HL-60/S4 treated with retinoic acid at 250 ng/mL for 4 days and 3 days (cell line): Measurements from ENCODE around the gene GALNT18.

ENCODE experiments used
- in situ Hi-C: fragments of 300-500 bp; cut with MboI; formaldehyde crosslinking; loops from 2 replicates; pipeline ENCODE4 v1.7.0; 2022; ENCODE audit warnings: low sequenced_read_pairs

The GALNT18 gene

DNA sequence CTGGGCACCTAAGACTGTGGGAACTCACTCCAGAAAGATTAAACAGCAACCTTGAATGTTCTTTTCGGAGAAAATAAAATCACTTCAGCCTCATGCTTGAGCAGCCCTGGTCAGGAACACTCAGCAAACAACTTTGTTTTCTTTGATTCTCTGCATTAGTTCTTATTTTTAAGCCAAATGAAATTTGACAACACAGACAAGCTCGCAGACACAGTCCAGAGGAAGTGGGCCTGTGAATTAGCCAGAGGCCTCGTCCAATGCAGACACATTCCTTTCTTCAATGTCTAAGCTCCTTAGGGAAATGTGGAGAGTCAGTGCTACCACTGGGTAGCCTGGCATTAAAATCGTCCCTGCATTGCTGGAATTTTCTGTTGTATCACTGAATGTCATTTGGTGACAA lies 205.9 kb downstream of the GALNT18 start:
- in situ Hi-C loops: no loop called here

DNA sequence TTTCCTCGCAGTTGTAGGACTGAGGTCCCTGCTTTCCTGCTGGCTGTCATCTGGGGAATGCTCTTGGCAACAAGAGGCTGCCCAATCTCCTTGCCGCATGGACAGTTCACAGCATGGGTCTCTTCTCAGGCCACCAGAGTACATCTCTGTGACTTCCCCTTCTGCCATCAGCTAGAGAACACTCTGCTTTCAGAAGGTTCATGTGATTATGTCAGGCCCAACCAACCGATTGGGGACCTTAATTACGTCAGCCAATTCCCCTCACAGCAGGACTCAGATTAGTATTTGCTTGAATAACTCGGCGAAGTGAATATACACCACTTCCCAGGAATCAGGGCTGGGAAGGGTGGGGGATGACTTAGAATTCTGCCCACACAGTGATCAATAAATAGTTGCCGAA lies 206.8 kb downstream of the GALNT18 start:
- in situ Hi-C loops: no loop called here

DNA sequence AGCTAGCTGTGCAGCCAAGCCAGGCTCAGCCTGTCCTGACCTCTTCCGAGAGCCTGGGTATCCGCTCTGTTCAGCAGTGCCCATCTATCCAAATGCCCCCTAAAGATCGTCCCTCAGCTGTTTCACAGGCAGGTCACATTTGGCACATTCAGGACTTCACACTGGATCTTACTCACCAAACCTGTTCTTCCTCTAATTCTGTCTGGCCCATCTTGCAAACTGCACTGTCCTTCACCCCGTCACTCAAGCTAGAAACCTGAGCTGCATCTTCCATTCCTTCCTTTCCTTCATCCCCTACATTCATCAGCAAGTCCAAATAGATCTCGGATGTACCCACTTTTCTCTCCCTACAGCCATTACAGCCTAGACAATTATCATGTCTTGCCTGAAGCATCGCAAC lies 208.0 kb downstream of the GALNT18 start:
- in situ Hi-C loops: no loop called here

GRCh38 chr11:11411401-11411985 lies 210.3 kb downstream of the GALNT18 start:
- in situ Hi-C loops: no loop called here

- in situ Hi-C loops: no loop called here
Observed at GRCh38 chr11:11409901-11410300, 211.9 kb downstream of the GALNT18 start.

- in situ Hi-C loops: no loop called here
Observed at GRCh38 chr11:11409224-11409623, 212.6 kb downstream of the GALNT18 start.

- in situ Hi-C loops: no loop called here
Observed at GRCh38 chr11:11408436-11409221, 213.2 kb downstream of the GALNT18 start.

DNA sequence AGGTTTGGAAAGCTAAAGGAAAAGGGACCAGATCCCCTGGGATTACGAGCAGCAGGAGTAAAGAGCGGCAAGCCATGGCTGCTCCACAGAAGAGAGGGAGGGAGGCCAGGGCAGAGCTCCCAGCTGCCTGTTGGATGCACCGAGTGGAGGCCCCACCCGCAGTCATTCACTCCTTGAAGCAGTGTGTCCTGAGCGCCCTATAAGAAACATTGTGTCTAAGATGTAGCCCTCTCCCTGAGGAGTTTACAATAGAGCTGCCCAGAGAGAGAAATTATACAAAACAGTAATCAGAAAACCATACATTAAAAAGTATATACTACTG lies 214.1 kb downstream of the GALNT18 start:
- in situ Hi-C loops: no loop called here

DNA sequence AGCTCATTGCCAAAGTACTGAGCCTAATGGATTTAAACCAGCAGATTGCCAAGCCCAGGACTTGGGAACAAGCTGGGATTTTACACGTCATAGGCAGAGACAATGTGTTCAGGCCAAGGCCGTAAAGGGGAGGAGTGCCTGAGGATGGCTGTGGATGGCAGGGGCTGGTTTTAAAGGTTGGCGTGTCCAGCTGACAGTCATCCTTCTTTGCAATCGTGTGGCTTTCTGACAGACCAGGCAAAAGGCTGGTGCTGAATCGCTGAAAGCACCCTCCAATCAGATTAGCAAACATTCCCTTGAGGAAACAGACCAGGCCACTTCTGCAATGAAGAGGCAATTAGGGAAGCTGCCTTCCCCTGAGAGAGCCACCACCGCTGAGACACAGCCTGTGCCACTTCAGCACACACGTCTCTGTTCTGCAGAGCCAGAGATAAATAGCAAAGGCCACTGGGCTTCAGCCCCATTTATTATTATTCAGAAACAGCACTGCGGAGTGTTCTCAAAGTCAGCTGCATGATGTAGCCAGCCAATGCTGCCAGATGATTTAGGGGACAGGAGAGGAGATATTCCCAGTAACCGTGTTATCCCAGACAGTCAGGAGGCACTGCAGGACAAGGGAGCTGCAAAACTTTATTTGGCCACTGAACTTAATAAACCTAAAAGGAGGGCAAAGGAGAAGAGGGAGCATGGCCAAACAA lies 214.6 kb downstream of the GALNT18 start:
- in situ Hi-C loops: no loop called here

- in situ Hi-C loops: no loop called here
Observed at GRCh38 chr11:11406652-11407051, 215.2 kb downstream of the GALNT18 start.

GRCh38 chr11:11403763-11404725 lies 217.8 kb downstream of the GALNT18 start:
- in situ Hi-C loops: no loop called here

DNA sequence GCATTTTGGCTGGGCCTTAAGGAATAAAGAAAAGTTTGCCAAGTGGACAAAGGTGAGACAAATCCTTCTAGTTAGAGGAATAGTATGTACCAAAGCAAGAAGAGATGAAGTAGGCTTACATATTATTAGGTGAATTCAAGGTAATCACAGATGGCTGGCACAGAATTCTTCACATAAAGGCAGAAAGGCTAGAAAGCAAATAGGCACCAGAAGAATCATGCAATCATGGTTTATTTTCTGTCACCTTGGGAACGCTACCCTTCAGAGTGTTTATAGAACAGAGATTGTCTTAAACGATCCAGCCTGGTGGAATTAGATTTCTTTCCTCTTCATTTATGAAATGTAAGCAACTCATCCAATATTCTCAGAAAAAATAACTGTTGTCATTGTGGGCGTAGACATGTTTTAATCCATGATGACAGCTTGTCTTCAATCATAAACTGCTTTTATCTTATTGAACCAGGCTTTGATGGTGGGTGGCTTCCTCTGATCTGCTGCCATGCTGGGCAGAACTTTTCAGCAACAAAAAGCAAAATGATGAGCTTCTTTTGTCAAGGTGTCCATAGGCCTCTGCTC lies 219.8 kb downstream of the GALNT18 start:
- in situ Hi-C loops: no loop called here

- in situ Hi-C loops: no loop called here
Observed at GRCh38 chr11:11400635-11401232, 221.1 kb downstream of the GALNT18 start.

DNA sequence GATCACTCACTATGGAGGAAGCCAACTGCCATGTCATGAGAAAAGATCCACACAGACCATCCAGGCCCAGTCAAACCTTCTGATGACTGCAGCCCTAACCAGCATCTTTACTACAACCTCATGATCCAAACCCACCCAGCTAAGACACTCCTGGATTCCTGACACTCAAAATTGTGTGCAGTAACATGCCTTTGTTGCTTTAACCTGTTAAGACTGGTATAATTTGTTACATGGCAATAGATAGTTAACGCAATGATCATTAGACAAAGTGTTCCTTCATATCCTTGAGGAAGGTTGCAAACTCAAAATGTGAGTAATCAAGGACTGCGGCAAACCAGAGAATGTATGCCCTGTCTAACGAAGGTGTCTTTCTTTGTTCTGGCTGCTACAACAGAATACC lies 221.7 kb downstream of the GALNT18 start:
- in situ Hi-C loops: no loop called here

DNA sequence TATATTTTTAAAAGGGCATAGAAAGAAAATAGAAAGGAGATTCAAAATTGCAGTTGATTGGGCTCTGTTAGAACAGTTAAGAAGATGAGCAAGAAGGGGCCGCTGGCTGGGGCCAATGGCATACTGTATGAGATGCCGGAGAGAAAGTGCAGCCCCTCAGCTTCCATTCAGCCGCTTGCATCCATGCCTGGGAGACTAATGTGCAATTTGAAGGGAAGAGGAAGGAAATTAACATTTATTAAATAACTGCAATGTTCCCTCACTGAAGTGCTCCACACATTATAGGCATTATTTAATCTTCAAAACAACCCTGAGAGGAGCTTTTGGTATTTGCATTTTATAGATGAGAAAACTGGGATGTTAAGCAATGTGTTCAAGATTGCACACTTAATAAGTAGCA lies 224.0 kb downstream of the GALNT18 start:
- in situ Hi-C loops: no loop called here

GRCh38 chr11:11397036-11397415 lies 224.8 kb downstream of the GALNT18 start:
- in situ Hi-C loops: no loop called here

GRCh38 chr11:11396301-11397035 lies 225.3 kb downstream of the GALNT18 start:
- in situ Hi-C loops: no loop called here

DNA sequence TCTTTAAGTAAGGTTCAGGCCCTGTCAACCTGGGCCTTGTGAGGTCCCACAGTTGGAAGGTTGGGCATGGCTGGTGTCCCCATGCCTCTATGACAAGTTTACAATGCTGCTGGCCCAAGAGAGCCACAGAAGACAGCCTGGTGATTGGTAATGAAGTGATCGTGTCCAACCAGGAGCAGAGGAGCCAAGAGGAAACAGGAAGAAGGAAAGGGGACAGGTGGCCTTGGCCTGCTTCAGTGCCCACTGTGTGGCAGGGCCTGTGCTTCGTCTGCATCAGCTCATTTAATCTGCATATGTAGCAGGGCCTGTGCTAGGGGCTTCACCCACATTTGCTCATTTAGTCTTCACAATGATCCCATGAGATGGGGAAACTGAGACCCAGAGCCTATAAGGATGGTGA lies 226.7 kb downstream of the GALNT18 start:
- in situ Hi-C loops: no loop called here

- in situ Hi-C loops: no loop called here
Observed at GRCh38 chr11:11394241-11394640, 227.6 kb downstream of the GALNT18 start.
